HT1080 (cell line): ENCODE data around the gene NT5DC2. TPM values are rescaled to one million over a fixed set of nuclear protein-coding genes. Genes with fewer than 3 reads are reported as not detected.
A peak's percentile ranks its signal among the peaks of the same experiment; 100 is the strongest.

Source experiments
- DNase-seq: peaks from one replicate; pipeline ENCODE4 v3.0.0-alpha.2; 2015; ENCODE audit warnings: low read depth
- polyA plus RNA-seq, 2 experiments: library from polyadenylated mRNA; depleted of rRNA; stranded (reverse); fragments of >200 nt; gene quantifications; 2 replicates each; pipeline ENCODE4 v1.2.3, GENCODE V29; 2015
- total RNA-seq: library from RNA; depleted of rRNA; stranded (reverse); fragments of >200 nt; shearing (Covaris generic); gene quantifications from 2 replicates; pipeline ENCODE4 v1.2.3, GENCODE V29; 2014; rRNA removed

Gene NT5DC2
- total RNA-seq: 94.1 and 122 TPM in 2 replicates
- 115 and 146 TPM in 2 replicates for polyA plus RNA-seq (2015; cell fraction: cytosol; rRNA removed)
- polyA plus RNA-seq (2015; cell fraction: nucleus; rRNA removed): 105 and 123 TPM in 2 replicates

DNA sequence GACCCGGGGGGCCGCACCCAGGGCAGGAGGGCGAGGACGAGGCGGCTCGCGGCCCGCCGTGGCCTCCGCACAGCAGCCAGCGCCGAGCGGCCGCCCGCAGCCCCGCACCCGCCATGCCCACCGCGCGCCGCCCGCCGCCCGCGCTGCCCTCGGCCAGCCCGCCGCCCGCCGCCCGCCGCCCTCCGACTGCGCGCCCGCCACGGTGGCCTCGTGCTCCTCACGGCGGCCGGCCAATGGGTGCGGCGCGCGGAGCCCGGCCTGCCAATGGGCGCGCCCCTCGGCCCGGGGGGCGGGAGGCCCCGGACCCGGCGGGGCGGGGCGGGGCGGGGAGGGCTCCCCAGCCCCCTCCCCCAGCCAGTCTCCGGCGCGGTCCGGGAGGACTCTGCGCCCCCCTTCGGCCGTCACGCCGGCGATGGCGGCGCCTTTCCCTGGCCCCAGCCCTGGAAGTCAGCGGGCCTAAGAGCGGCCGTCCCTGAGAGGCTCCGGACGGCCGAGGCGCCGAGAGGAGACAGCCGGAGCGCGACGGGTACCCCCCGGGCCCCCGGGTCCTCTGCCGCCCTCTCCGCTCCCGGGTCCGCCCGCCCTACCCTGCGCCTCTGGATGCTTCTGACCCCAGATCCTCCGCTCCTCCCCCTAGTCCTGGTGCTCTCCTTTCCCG lies at the start of gene NT5DC2:
Gene NT5DC2, minus strand, starts transcription at position 235 of the 658 bp plus-strand sequence. Its CDS starts 120 bp downstream, at position 115.
- DNase-seq: peak; percentile 41

DNA sequence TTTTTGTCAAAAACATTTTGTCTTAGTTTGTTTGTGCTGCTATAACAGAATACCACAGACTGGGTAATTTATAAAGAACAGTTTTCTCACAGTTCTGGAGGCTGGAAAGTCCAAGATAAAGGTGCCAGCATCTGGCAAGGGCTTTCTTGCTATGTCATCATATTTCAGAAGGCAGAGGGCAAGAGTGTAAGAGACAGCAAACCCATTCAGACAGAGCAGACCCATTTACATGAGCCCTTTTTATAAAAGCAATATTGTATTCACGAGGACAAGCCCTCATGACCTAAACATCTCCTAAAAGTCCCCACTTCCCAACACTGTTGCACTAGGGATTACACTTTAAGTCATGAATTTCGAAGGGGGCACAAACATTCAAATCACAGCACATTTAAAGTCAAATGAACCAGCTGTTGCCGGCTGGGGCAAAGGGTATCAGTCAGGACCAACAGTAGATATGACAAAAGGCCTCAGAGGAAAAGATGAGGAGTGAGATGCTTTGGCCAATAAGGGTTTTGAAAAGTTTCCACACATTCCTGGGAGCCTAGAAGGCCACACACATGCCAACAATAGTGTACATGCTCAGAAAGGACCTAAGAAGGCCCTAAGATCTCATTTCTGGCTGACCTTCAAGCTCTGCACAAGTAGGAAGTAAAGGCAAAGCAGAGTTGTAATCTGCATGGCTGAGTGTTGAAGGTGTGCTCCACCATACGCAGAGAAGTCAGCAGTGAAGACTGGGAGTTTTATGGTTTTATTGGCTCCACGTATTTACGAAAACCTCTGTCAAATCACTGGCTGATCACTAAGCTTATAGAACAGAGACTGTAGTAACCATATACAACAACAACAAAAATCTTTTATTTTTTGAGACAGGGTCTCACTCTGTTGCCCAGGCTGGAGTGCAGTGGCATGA lies 40.7 kb upstream of the NT5DC2 start:
- no peak for DNase-seq

DNA sequence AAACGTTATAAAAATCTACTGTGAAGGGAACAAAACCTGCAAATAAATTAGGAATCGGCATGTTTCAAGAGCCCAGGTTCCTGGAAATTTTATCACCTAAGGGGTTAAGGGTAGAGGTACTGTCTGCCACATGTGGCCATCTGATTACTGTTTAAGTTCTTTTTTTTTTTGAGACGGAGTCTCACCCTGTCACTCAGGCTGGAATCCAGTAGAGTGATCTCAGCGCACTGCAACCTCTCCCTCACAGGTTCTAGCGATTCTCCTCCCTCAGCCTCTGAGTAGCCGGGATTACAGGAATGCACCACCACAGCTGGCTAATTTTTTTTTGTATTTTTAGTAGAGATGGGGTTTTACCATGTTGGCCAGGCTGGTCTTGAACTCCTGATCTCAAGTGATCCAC lies 38.6 kb upstream of the NT5DC2 start:
- no peak for DNase-seq

DNA sequence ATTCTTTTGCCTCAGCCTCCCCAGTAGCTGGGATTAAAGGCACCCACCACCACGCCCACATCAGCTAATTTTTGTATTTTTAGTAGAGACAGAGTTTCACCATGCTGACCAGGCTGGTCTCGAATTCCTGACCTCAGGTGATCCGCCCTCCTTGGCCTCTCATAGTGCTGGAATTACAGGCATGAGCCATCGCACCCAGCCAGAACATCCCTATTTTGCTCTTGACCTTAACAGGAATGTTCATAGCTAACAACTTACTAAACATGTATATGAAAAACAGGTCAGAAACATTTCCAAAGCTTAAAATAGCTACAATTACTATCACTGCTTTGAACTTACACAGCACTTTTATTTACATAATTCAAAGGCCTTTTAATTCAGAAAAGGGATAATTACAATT lies 36.4 kb upstream of the NT5DC2 start:
- DNase-seq: no peak

DNA sequence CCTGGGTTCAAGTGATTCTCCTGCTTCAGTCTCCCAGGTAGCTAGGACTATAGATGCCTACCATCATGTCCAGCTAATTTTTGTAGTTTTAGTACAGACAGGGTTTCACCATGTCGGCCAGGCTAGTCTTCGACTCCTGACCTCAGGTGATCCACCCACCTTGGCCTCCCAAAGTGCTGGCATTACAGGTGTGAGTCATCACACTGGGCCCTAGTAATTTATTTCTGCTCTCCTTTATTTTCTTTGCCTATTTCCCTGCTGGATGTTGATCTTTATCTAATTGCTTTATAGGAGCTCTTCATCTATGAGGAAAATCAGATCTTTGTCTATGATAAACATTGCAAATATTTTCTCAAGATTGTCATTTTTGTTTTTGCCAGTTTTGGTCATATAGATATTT lies 34.4 kb upstream of the NT5DC2 start:
- no peak for DNase-seq

DNA sequence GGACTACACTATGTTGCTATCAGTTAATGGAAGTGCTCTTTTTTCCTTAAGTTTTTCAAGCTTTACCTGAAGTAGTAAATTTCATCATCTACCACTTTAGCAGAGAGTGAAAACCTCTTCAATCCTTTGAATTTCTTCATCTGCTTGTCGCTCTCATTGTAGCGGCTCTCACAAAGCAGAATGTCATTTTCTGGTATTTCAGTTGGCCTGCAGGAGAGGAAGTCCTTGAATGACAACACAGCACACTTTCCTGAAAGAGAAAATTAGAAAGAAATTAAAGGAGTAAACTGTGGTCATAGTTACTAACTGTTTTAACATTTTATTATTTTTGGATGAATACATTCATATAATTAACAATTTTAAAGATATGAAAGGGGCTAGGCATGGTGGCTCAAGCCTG lies 30.3 kb upstream of the NT5DC2 start:
- DNase-seq: no peak

DNA sequence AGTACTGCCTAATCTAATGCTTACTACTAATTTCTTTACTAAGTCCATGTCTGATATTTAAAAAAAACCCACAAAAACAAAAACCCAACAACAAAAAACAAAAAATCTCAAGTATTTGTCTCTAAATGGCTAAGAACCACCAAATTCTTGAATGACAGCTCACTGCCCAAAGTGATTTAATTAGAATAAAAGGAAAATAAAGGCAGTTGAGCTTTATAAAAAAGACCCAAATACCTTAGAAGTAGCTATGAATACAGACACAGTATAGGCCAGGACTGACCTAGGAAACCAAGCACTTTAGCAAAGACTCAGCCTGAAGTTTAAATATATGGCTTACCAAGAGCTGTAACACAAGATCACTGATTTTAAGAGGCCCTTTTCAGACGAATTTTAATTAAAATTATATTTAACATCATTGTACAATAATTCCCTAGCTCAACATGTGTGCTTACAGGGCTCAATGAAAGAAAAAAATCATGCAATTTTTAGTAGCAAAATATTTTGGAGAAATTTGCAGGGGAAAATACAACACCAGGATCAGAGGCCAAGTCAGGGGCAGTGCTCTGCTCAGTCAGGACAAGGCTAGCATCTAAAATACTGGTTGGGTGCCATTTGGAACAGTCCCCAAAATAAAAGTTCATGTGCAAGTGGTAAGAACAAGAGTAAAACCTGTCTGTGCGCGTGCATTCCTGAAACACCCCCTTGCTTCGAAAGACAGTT lies 27.5 kb upstream of the NT5DC2 start:
- DNase-seq: no peak

DNA sequence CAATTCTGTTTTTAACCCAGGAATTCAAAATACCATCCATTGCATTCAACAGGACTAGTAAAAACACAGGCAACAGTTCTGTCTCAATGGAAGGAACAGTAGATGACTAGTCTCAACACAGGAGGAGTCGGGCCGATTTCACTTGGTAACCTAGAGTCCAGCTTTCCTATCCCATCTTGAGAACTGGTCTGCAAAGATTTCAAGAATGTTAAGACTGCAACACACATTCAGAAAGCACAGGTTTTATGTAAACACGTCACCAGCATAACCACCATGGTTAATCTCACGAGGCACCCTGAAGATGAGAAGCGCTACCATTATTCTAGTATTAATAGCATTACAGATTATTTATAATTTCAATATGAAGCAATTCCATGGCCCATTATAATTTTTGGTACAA lies 24.8 kb upstream of the NT5DC2 start:
- DNase-seq: no peak

DNA sequence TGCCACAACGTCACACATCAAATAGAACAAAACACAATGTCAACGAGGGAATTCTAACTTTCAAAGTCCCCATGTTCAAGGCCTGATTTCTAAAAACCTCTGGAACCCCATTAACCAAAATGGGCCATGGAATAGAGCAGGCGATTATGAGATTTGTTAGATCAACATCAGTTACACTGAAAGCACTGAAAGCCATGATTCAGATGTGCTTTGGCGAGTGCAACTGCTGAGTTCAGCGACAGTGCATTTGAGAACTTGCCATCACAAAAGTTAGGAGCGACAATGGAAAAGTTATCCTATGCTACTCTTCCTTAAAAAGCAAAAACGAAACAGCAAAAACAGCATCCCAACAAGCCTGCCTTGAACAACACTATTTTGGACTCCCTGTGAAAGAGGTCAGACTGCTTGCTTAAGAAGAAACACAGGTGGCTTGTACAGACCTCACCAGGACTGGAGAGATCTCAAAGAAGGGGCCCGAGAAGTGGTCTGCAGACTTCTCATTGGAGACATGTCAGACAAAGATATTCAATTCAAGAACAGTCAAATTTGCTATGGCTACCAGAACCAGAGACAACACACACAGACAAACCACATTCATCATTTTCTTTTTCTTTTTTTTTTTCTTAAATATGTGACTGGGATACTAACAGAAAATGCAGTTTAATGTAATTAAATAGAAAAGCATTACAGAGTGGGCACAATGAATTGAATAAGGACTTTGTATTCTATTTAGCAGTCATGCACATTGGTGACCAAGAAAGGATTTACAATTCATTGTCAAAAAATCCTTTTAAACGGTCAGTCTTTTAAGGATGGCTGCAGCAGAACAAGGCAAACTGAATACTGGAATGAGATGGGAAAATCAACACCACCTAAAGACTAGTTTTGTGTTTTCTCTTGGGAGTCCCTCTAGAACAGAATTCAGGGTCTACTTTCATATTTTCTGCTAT lies 23.6 kb upstream of the NT5DC2 start:
- DNase-seq: no peak

DNA sequence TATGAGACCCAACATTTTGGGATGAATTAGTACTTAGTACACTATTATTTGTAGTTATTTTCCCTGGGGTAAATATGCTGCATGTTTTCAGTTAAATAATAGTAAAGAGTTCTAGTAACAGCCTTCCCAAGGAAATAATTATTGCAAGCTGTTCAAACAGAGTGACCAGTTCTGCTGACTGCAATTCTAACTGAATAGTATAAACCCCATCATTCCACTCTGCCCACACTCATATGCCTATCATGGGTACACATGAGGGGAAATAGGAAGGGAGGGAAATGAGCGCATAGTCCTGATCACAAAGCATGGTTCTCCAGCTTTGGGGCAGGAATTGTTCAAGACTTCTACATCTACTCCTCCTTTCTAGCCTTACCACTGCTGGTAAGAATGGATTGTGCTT lies 21.4 kb upstream of the NT5DC2 start:
- no peak for DNase-seq

DNA sequence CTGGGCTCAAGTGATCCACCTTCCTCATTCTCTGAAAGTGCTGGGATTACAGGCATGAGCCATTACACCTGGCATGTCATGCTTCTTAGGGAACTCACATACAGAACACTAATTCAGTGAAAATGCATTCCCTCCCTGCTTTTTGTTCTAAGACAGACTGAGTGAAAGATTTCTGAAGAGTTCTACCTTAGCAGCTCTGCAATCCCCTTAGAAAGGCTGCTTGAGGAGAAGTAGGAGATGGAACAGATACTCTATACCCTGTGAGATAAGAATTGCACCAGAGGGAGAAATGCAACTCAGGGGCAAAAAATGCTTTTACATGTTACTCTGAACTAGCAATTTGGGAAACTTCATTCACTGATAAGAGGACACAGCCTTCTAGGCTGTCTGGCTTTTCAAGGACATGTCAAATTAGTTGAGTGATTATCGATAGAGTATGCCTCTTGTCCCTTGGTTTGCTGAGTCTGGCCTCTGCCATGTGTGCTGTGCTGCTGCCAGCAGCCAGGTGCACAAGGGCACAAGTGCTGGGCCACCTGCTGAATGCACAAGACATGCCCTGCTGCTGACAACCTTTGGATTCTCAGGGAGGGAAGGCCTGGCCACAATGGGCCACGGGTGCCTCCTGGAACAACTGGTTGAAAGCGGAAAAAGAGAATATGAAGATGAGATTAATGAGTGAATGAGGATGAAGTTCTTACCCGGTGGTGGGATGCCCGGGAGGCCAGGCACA lies 20.5 kb upstream of the NT5DC2 start:
- DNase-seq: no peak

DNA sequence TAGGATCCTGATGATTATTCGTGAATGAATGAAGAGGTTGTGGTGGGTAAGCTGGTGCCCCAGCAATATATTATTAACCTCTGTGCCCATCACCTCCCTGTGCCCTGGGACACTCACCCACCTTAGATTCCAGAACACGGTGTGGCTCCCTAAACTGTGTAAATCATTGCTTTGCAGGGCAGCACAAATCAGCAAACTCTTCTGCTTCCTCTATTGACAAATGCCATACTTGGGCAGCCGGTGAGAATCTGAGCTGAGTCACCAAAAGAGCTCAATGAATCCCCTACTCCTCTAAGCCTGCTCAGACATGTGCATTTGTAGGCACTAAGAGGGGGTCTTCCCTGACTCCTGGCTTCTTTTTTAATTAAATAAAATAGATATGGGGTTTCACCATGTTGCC lies 18.4 kb upstream of the NT5DC2 start:
- no peak for DNase-seq

DNA sequence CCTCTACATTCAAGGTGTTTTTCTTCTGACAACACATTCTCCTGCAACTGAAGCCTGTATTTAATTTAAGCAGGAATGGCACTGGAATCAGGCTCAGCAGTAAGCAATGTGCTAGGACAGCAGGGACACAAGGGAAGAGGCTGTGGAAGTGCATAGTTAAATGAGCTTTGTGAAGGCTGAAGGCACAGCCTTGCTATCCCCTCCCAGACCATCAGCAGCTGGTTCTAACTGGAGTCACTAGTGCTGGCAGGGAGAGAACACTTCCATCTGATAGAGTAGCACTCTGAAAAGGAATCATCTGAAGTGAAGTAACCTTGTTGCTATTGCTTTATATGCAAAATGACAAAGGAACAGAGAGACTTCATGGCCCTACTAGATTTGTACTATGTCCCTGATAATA lies 17.5 kb upstream of the NT5DC2 start:
- no peak for DNase-seq

DNA sequence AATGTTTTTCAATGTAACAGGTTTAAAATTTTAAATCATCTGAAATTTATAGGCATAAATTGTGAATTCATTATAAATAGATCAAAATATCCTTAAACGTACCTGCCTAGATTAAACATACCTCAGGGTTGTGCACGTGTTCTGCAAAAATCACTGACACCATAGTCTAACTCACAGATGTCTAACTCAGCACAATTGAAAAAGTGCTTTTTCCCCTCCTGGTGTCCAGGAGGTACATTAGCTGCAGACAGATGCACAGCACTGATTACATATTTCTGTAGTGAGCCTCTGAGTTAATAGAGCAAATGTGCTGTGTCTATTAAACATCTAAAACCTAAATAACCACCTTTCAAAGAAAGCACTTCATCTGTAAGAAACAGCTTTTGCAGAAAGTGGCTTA lies 13.5 kb upstream of the NT5DC2 start:
- no peak for DNase-seq

DNA sequence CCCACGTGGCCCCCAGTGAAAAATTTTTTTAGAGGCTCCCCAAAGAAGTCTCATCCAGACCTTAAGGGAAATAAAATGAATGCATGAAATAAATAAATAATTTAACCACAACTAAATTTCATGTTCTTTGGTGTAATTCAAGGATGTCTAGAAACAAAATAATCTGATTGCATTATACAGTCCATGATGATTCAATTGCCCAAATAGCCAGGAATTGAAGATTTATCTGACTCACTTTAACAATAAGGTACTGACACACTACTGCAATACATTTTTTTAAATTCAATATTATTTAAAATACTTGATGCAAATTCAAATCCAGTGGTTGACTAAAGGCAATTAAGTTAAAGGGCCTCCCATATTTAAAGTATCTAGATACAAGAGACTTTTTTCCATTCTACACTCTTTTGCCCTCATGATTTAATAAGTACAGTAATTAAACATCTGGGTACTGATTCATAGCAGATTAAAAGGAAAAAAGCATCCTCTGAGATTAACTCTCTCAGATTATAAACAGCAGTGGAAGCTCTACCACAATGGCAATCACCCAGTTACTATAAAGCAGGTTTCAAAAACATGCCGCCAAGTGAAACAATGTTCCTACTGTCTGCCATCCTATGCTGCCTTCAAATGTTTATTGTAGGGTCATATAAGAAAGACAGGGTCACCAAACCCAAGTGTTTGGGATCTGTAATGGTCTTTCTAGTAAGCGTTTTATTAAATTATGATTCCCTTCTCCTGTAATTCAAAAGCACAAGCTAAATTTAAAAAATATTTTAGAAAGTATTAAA lies 12.6 kb upstream of the NT5DC2 start:
- no peak for DNase-seq

DNA sequence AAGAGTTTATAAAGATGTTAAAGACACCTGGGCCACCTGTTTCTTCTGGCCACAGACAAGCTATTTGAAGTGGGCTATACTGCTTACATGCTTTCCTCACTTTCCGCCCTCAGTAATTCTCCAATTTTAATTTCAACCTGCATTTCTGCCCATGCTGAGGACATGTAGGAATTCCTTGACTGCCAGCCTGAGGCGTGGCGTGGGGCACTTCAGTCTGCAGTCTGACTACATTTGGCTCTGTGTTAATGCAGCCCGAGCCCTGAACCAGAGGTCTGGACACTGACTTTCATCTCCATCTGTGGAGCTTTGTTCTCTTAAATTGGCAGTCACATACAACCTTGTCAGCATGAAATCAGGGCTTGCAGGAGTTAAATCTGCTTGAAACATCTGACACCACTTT lies 11.3 kb upstream of the NT5DC2 start:
- no peak for DNase-seq

DNA sequence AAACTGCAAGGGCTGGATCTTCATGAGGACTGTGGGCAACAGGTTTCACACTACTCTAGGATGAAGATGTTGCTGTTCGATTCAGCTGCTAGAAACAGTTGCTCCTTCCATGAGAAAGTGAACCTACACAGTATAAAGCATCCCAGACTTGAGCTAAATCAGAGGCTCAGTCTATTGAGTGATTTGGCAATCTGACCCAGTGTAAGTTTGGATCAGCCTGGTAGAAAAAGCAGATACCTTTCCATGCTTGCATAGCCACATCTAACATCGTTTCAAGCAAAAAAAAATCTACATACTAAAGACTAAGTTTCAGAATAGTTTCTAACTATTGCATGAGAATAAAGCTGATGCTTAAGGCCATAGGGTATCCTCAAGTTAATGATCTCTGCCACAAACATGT lies 7.4 kb upstream of the NT5DC2 start:
- DNase-seq: no peak

DNA sequence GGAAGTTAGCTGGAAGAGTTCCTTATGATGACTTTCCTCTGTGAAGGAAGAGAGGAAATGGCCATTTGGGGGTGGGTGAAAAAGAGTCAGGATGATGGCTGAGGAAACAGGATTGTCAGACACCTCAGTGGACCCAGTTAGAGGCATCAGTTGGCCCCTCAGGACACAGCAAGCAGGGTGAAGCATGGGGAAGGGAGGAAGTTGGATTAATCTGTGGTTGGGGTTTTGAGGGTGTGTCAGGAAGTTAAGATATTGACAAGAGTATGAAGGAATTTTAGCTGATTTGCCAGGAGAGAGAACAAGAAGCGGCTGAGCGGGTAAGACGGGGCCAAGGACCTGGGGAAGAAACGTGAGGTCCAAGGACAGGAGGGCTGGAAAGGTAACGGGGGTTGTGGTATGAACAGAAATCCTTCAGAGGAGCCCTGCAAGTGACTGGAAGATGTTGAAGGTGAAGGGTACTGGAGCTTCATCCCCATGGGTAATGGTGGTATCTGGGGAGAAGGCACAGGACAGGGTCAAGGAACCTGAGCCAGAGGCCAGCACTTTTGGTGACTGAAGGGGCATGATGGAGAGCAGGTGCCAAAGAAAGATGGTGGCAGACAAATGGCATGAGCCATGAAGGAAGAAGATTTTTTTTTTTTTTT lies 5.5 kb upstream of the NT5DC2 start:
- peak; percentile 34 for DNase-seq
